Left lobe of liver (tissue), 2 donors: ENCODE measurements around the gene CUBN. TPM values are rescaled to one million over a fixed set of nuclear protein-coding genes. Genes with fewer than 3 reads are reported as not detected.
A peak's percentile ranks its signal among the peaks of the same experiment; 100 is the strongest.

Experiments
- ATAC-seq: fragments of 200-7000 bp; cut with Tn5 transposase; one replicate; pipeline ENCODE4 v1.9.1; 2020; ENCODE audit warnings: mild to moderate bottlenecking, moderate library complexity
- DNase-seq: peaks from one replicate; pipeline ENCODE4 v3.0.0-alpha.2; 2020; ENCODE audit warnings: low spot score
- total RNA-seq: library from RNA; stranded (reverse); gene quantifications from one replicate; pipeline ENCODE4 v1.2.1, GENCODE V29; 2021
- donor health status: DM: no; HTN: no; CAD: no; lungs with moderate emphysema.
- donor health status: DM: no; HTN: yes; CAD: no.

The CUBN gene
- total RNA-seq, 1 donor from 2014 or later = 0.25 TPM

- ATAC-seq = no peak
- DNase-seq = no peak
These were observed 169.1 kb downstream of the CUBN start for GRCh38 chr10:16960551-16960950.

GRCh38 chr10:16957038-16957437 is 172.6 kb downstream of the CUBN start:
- DNase-seq (no peak), ATAC-seq (no peak)

DNA sequence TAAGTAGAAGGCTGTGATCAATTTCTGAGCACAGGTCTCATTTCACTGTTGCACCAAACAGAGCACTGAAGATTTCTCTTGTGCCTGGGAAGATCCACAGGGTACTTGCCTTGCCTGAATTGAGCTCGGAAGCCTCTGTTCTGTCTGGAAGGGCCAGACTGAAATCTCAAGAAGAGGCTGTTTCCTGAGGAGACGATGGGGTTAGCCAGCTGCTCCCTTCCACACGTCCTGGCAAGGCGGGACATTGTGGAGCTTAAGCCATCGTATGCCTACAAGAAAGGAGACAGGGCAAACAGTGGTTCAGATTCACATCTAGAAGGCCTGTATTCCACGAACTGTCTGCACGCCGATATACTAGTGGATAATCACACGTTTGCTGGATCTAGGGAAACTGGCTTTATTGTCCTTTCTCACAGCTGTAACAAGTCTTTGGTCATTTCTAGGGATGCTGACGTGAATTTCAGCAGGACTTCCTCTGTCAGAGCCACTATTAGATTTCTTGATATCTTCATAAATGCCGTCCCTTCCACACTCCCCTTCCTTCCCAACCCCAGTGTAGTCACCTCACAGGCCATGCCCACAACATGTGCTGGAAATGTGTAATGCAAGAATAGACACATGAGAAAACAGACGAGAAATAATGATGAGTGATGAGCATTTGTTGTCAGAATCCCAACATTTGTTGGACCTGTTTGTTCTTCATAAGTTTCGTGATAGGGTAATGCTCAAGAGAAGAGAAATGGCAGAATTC is 175.2 kb downstream of the CUBN start:
- no peak for DNase-seq
- no peak for ATAC-seq

- ATAC-seq (peak; percentile 33), DNase-seq (no peak)
These were observed 176.3 kb downstream of the CUBN start for GRCh38 chr10:16953270-16953669.

DNA sequence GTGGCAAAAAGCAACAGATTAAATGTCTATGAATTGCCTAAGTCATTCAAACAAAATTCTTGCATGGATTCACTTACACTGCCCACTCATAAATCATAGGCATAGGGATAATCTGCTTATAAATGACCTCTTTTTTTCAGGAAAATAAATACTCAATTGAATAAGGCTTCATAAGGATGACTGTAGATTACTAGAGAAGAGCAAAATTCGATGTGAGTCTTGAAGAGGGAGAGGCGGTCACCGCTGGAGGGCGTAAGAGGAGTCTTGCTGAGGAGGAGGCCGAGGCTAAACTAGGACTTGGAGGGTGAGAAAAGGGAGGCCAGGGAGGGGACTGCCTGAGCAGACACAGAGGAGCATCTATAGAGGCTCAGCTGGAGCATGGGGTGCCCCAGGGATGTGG is 177.0 kb downstream of the CUBN start:
- DNase-seq = no peak
- ATAC-seq = no peak

DNA sequence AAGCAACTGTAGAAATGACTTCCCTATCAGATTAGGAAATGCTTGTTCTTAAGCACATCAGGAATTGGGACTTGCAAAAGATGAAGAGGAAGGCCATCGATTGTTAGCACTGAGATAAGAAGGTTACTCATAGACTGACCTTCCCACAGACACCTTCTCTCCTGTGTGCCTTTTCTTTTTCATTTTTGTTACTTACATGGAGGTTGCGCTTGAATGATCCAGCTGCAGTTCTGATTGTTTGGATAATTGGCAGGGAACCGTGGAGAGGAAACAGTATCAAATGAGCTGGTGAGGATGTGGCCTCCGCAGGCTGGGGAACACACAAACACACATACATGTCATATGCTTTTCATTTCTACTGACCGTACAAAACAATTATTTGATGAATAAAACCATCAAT is 177.5 kb downstream of the CUBN start:
- DNase-seq = no peak
- no peak for ATAC-seq

- ATAC-seq (no peak), DNase-seq (no peak)
These were observed 178.7 kb downstream of the CUBN start for GRCh38 chr10:16950656-16951601.

- no peak for ATAC-seq
- DNase-seq = no peak
These were observed 179.8 kb downstream of the CUBN start for GRCh38 chr10:16949816-16950215.

- DNase-seq (no peak), ATAC-seq (no peak)
These were observed 181.2 kb downstream of the CUBN start for GRCh38 chr10:16948361-16948760.

- ATAC-seq (no peak), DNase-seq (no peak)
These were observed 182.5 kb downstream of the CUBN start for GRCh38 chr10:16947069-16947468.

DNA sequence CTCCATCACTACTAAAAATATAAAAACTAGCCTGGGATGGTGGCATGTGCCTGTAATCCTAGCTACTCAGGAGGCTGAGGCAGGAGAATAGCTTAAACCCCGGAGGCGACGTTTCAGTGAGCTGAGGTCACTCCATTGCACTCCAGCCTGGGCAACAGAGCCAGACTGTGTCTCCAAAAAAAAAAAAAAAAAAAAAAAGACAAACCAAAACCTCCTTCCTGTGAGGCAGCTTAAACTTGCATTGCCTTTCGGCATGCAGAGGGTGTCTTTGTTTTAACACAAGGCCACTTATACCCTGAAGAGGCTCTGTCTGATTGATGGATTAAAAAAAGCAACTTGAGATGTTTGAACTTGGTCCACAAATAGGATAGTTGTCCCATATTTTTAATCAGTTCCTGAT is 184.0 kb downstream of the CUBN start:
- DNase-seq (no peak), ATAC-seq (no peak)

GRCh38 chr10:16944986-16945385 is 184.6 kb downstream of the CUBN start:
- DNase-seq (no peak), ATAC-seq (no peak)

GRCh38 chr10:16944402-16944801 is 185.2 kb downstream of the CUBN start:
- ATAC-seq = no peak
- DNase-seq = no peak

DNA sequence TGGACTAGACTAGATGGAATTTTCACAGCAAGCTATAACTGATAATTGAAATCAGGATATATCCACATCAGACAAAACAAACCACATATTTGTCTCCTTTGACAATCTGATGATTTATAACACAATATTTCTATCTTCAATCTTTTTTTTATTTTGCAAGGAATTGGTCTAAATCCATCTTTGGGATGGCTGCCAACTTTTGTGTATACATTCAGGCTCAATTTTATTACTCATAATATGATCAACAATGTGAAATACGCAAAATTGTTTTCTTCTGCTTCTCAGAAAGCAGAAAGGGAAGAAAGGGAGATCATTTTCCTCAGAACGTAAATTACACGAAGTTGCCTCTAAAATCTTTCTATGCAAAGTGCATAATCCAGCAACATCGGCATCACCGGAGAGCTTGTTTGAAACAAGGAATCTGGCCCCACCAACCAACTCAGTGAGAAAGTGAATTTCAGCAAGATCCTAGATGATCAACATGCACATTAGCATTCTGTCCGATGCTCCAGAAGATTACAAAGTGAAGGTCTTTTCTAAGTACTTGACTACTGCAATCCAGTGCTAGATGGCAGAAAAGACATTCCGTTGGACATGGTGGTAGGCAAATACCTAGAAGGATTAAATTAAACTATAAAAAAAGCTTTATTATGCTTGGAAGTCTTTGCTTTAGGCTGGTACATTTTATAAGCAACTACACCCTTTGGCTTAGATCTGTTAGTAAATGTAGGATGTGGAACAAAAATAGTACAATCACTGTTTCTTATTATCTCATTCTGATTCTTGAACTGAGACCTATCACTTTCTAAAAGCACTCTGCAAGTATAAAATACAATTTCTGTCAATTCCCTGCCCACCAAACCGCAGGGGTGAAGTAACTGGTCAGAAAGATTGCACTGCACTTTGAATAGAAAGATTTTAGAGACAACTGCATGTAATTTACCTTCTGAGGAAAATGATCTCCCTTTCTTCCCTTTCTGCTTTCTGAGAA is 186.0 kb downstream of the CUBN start:
- DNase-seq = no peak
- no peak for ATAC-seq

DNA sequence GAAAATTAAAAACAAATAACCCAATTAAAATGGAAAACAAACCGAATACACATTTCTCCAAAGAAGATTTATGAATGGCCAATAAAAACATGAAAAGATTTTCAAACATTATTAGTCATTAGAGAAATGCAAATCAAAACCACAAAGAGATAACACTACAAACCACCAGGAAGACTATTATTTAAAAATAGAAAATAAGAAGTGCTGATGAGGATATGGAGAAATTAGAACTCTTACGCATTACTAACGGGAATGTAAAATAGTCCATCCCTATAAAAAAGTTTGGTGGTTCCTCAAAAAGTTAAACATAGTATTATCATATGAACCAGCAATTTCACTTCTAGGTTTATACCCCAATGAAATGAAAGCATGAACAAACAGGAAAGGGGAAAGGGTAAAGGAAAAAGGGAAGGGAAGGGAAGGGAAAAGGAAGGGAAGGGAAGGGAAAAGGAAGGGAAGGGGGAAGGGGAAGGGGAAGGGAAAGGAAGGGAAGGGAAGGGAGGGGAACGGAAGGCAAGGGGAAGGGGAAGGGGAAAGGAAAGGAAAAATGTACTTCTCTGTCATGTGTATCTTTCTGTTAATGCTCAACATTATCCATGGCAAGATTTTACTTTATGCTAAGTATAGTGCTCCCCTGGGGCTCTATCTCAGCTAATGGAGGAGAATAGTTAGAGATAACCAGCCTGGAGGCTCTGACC is 187.1 kb downstream of the CUBN start:
- no peak for DNase-seq
- no peak for ATAC-seq

- no peak for ATAC-seq
- no peak for DNase-seq
These were observed 187.7 kb downstream of the CUBN start for GRCh38 chr10:16941870-16942269.

- ATAC-seq = no peak
- no peak for DNase-seq
These were observed 188.5 kb downstream of the CUBN start for GRCh38 chr10:16941067-16941466.

GRCh38 chr10:16938952-16939351 is 190.7 kb downstream of the CUBN start:
- DNase-seq (no peak), ATAC-seq (no peak)

- DNase-seq (no peak), ATAC-seq (no peak)
These were observed 195.2 kb downstream of the CUBN start for GRCh38 chr10:16934461-16934860.

DNA sequence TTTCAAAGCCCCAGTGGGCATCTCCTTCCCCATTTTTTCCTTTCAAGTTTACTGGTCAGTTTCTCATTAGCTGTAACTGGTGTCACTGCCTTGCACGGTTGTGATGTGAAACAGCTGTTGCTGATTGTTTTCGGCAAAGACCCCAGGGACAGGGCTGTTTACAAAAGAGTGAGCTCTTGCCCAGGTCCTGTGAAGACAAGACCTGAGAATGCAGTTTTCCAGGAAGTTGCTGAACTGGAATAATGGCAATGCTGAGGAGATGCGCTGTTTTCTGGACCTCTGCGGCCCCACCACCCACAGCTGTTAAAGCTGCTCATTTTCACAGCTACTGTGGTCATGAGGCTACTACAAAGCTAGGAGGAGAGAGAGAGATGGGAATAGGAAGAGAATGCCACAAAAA is 195.8 kb downstream of the CUBN start:
- ATAC-seq (no peak), DNase-seq (no peak)
